HG02840 (cell line): ENCODE data around the gene GRIA4.

Source experiments
- ATAC-seq: cut with Tn5 transposase; IDR thresholded peaks from one replicate; pipeline ENCODE4 v1.9.1; 2021; ENCODE audit warnings: mild to moderate bottlenecking, moderate library complexity, moderate number of reproducible peaks; ENCODE audit not compliant: unreplicated experiment, low FRiP score

The GRIA4 gene

DNA sequence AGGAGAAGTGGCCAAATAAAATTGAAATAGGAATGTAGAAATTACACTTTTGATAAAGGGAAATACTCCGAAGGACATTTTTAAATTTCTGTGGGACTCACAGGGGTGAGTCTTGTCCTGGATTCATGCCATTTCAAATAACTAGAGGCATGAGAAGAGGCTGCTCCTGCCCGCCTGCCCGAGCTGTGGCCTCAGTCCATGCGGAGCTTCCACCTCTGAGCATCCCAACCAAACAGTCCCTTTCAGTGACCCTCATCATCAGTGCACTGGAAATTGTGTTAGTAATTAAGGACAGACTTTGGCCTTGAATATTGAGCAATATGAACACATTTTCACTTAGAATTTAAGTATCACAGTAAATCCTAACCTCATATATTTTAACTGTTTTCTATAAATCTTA lies 25.6 kb downstream of the GRIA4 start:
- ATAC-seq = no peak

DNA sequence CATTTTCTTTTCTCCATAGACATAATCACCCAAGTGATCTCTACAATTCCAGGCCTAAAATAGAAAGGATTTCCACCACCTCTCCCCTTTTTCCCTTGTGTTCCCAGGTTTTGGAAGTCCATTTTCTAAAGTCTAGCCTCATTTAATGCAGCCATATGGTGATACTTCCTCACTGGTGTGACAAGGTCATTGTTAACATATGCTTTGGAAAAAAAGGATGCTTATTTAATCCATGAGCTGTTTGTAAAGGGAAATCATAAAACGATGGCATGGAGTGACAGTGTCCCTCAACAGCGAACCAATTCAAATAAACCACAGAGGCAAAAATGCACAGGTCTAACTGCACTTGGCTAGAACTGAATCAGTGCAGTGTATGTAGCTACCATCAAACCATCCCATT lies 26.6 kb downstream of the GRIA4 start:
- no peak for ATAC-seq

- ATAC-seq = no peak
Observed at GRCh38 chr11:105639527-105639926, 29.7 kb downstream of the GRIA4 start.

DNA sequence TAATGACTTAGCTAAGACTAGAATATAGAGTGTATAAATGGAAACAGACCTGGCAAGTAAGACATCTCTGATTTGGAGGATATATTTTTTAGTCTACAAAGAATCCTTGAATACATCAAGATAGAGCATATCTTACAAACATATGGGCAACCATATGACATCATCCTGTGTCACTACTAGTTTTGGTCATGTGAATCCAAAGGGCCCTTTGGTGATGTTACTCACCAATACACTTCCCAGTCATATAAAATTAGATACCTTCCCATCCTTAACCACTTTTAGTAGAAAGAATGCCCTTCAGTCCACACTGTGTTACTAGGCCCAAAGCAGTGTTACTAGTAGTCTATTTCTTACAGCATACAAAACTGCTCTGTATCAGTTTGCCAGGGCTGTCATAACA lies 31.6 kb downstream of the GRIA4 start:
- ATAC-seq = no peak

- ATAC-seq = no peak
Observed at GRCh38 chr11:105642870-105643269, 33.0 kb downstream of the GRIA4 start.

GRCh38 chr11:105644839-105645573 lies 35.1 kb downstream of the GRIA4 start:
- ATAC-seq = no peak

DNA sequence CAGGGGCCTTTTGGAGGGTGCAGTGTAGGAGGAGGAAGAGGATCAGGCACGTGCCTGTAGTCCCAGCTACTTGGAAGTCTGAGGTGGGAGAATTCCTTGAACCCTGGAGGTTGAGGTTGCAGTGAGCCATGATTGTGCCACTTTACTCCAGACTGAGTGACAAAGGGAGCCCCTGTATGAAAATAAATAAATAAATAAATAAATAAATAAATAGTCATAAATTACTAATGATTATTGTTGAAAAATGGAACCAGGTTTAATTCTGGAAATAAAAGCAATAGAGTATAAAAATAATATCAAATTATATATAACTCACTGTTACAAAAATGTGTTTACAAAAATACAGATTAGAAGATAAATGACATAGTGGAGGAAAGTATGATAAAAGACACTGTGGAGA lies 37.9 kb downstream of the GRIA4 start:
- no peak for ATAC-seq

DNA sequence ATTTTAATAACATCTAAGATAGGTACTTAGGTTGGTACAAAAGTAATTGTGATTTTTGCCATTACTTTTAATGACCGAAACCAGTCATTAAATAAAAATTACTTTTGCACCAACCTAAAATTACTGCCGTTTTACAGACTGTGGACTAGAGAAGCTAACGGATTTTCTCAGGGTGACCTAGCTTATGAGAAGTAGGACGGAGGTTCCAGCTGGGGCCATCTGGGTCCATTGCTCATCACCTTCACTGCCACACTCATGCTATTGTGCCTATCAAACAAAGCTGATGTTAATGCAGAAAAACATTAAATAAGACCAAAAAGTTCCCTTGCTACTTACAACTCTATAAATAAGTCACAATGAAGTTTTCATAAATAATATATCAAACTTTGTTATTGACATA lies 38.9 kb downstream of the GRIA4 start:
- ATAC-seq = no peak

DNA sequence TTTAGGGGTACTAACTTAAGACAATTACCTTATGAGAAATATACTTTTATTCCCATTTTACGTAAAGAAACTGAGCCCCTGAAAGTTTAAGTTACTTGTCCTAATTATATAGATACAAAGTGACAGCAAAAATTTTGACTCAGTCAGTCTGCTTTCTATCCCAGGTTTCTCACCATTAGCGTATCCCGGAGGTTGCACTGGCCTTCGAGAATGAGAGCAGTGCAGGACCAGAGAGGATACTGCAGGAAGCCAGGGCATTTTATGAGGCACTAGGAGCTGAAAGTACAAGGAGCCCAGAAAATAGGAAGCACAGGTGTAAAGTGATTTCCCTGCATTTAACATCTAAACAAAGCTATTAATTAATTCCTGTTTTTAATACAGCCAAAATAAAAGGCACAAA lies 55.4 kb downstream of the GRIA4 start:
- ATAC-seq = no peak

DNA sequence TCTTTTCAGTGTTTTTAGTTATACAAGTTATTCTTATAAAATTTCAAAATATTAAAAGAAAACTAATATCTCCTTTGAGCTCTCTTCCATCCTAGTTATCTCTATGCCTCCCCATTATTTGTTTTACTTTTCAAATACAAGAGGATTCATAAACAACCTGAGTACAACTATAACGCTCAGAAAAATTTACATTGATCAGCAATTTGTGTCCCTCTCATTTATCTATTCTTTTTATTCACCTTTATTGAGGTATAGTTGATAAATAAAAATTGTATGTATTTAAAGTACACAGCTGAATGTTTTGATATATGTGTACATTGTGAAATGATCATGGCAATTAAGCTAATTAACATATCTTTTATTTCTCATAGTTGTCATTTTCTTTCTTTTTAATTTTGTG lies 57.6 kb downstream of the GRIA4 start:
- no peak for ATAC-seq

GRCh38 chr11:105670811-105671210 lies 60.9 kb downstream of the GRIA4 start:
- ATAC-seq = no peak

GRCh38 chr11:105673089-105673488 lies 63.2 kb downstream of the GRIA4 start:
- no peak for ATAC-seq

DNA sequence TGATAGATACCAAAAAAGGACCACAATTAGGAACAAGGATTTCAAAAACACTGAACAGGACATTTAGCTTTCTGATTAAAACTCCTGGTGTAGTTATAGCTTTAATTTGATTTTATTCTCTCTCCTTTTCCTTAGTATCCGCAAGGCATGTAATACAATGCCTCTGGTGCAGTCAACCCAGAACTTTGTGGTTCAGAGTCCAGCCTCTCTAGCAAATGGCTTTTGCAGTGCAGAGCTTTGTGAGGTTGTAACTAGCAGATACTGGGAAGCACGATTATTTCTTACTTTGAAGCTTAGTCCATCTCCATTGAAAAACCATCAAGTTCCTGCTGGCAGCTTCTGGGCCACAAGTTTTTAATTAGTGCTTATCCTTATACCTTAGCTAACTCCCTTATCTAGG lies 79.8 kb downstream of the GRIA4 start:
- no peak for ATAC-seq

DNA sequence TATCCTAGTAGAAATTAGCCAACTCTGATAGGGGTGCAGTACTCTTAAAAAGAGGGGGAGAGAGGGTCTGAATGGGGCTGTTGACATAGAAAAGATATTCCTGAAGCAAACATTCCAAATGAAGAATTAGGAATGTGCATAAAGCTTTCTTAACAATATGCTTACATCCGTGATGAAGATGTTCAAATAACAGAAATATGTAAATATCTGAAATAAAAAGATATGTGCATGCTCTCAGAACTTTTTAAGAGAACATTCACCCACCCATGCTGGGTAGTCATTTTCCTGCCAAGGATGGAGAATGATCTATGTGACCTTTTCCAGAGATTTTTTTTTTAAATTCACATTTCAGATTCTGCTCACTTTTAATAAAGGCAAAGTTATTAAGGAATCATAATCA lies 80.6 kb downstream of the GRIA4 start:
- ATAC-seq = no peak

DNA sequence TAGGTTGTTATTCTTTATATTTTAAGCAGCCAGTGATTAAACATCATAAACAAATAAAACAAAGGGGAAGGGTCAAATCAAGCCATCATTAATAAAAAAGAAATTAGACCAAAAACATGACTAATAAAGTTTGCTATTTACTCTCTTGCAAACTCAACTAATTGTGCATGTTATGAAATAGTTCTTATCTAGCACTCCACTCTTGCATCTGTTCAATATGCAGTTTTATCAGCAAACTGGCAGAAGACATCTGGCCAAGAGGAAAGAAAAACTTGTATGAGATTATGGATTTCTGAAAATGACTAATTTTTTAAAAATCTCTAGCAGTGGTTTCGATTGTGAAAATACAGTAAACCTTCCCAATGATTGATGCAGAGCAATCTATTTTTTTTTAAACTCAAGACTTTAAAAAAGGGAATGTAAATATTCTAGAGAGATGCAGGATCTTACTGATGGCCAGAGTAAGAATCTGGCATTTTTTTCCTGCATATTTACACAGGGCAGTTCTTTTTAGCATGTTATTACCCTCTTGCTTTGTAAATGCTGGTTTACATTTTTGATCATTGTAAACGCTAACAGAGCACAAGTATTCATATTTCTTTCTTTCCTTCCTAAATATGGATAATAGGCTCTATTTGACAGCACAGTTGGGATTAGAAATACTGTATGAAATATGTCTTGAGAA lies 83.3 kb downstream of the GRIA4 start:
- no peak for ATAC-seq

GRCh38 chr11:105696000-105696399 lies 86.1 kb downstream of the GRIA4 start:
- ATAC-seq = no peak

GRCh38 chr11:105697291-105697690 lies 87.4 kb downstream of the GRIA4 start:
- ATAC-seq = no peak

- ATAC-seq = no peak
Observed at GRCh38 chr11:105699203-105699602, 89.3 kb downstream of the GRIA4 start.

GRCh38 chr11:105700271-105700670 lies 90.4 kb downstream of the GRIA4 start:
- no peak for ATAC-seq

GRCh38 chr11:105701098-105701497 lies 91.2 kb downstream of the GRIA4 start:
- no peak for ATAC-seq

DNA sequence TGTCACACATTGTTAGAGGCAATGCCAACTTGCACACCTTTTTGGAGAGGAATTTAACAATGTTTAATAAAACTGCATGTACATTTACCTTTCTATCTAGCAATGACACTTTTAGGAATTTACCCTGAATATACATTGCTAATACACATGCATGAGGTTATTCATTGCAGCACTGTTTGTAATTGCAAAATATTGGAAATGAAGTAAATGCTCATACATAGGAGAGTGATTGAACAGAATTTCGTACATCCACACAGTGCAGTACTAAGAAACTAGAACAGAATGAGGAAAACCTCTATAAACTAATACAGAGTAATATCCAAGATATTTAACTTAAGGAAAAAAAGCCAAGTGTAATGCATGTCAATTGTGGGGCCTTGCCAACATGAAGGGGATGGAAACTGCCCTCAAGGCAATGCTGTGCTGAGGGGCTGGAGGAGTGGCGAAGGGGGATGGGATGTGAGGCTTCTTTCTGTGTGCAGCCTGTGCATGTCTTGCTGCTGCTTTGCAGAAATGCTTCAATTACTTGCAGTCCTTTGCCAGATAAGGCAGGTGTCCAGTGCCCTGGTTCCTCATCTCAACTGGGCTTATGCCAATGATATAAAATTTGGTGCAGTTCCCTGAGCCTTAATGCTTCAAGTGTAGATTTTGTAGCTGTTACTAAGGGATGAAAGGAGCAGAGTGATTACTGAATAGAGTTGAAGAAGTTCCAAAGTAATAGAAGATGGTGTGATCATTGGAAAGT lies 96.1 kb downstream of the GRIA4 start:
- ATAC-seq = no peak

DNA sequence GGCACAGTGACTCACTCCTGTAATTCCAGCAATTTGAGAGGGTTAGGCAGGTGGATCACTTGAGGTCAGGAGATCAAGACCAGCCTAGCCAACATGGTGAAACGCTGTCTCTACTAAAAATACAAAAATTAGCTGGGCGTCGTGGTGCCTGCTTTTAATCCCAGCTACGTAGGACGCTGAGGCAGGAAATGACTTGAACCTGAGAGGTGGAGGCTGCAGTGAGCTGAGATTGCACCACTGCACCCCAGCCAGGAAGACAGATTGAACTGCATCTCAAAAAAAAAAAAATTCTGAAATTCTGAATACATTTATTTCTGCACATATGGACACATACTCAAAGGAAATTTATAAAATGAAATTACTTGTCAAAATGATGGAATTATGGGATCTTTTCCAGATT lies 103.2 kb downstream of the GRIA4 start:
- no peak for ATAC-seq
